ENCODE data around the gene TFF1. TPM values are rescaled to one million over a fixed set of nuclear protein-coding genes. Genes with fewer than 3 reads are reported as not detected.

TFF1 gene
- total RNA-seq, 1 donor, result not detected

DNA sequence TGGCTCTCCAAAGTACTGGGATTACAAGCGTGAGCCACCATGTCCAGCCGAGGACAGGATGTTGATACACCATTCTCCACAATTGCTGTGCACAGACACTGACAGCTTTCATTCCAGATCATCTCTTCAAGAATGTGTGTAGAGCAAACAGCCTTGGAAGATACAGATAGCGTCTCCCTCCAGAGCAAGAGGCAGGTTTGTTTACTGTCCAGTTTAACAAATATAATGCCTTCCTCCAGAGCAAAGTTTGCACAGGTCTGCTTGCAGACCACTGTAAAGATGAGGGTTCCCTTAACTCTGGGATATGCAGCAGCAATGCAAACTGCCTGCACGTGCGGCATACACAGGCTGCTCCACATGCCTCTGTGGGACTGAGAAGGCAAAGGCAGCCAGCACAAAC is 25.0 kb upstream of the TFF1 start:
- TF ChIP-seq, protein P1, sequence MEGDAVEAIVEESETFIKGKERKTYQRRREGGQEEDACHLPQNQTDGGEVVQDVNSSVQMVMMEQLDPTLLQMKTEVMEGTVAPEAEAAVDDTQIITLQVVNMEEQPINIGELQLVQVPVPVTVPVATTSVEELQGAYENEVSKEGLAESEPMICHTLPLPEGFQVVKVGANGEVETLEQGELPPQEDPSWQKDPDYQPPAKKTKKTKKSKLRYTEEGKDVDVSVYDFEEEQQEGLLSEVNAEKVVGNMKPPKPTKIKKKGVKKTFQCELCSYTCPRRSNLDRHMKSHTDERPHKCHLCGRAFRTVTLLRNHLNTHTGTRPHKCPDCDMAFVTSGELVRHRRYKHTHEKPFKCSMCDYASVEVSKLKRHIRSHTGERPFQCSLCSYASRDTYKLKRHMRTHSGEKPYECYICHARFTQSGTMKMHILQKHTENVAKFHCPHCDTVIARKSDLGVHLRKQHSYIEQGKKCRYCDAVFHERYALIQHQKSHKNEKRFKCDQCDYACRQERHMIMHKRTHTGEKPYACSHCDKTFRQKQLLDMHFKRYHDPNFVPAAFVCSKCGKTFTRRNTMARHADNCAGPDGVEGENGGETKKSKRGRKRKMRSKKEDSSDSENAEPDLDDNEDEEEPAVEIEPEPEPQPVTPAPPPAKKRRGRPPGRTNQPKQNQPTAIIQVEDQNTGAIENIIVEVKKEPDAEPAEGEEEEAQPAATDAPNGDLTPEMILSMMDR (IDR thresholded peaks at IDR 0.05; ENCODE audit: extremely low read depth, low read depth, low read length), result no peak
- Histone ChIP-seq H3K9me3 (ENCODE audit: low read depth, low read length) (no peaks in the 10 kb centered on the region), H3K4me1 (ENCODE audit: insufficient read depth, low read length) (no peaks in the 10 kb centered on the region), H3K4me2 (ENCODE audit: insufficient read depth, low read length) (no peak overlapping the region), H3K36me3 (ENCODE audit: insufficient read depth, low read length) (no peaks in the 10 kb centered on the region), H3K27ac (ENCODE audit: low read depth, low read length) (no peak overlapping the region), H4K20me1 (ENCODE audit: insufficient read depth, low read length) (no peaks in the 10 kb centered on the region), H3K4me3 (ENCODE audit: insufficient read depth, low read length) (no peak overlapping the region), H2AFZ (ENCODE audit: low read length) (no peak overlapping the region), H3K27me3 (ENCODE audit: insufficient read depth, low read length) (peaks cover 14% of the 10 kb centered on the region), H3K79me2 (ENCODE audit: insufficient read depth, low read length) (no peaks in the 10 kb centered on the region)
- no peak for DNase-seq (ENCODE audit: insufficient read length, low spot score, missing footprints)

DNA sequence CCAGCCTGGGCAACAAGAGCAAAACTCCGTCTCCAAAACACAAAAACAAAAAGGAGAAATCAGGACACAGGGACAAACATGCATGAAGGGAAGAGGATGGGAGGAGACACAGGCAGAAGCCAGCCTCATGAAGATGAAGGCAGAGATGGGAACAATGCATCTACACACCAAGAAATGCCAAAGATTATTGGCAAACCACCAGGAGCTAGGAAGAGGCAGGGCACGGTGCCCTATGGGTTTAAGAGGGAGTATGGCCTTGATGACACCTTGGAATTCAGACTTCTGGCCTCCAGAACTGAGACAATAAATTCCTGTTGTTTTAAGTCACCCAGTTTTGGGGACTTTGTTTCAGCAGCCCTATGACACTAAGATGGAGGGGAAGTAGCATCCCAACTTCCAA is 24.4 kb upstream of the TFF1 start:
- H3K9me3 ChIP-seq (ENCODE audit: low read depth, low read length), result no peaks in the 10 kb centered on the region
- H3K4me3 ChIP-seq (ENCODE audit: insufficient read depth, low read length), result no peak overlapping the region
- no peak for DNase-seq (ENCODE audit: insufficient read length, low spot score, missing footprints)
- TF ChIP-seq, protein P1 (IDR thresholded peaks at IDR 0.05; ENCODE audit: extremely low read depth, low read depth, low read length), result no peak
- H3K79me2 ChIP-seq (ENCODE audit: insufficient read depth, low read length), result no peaks in the 10 kb centered on the region
- H3K36me3 ChIP-seq (ENCODE audit: insufficient read depth, low read length), result no peaks in the 10 kb centered on the region
- no peaks in the 10 kb centered on the region for H4K20me1 ChIP-seq (ENCODE audit: insufficient read depth, low read length)
- H3K27ac ChIP-seq (ENCODE audit: low read depth, low read length), result no peak overlapping the region
- H3K4me2 ChIP-seq (ENCODE audit: insufficient read depth, low read length), result no peak overlapping the region
- no peaks in the 10 kb centered on the region for H3K4me1 ChIP-seq (ENCODE audit: insufficient read depth, low read length)
- no peak overlapping the region for H2AFZ ChIP-seq (ENCODE audit: low read length)
- H3K27me3 ChIP-seq (ENCODE audit: insufficient read depth, low read length), result peaks cover 14% of the 10 kb centered on the region

DNA sequence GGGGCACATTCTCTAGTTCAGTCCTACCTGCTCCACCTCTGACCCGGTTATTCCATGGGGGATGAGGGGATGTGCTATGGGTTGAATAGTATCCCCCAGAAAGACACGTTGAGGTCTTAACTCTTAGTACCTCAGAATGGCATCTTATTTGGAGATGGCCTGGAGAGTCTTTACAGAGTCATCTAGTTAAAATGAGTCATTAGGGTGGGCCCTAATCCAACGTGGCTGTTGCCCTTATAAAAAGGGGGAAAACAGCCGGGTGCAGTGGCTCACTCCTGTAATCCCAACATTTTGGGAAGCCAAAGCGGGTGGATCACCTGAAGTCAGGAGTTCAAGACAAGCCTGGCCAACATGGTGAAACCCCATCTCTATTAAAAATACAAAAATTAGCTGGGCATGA is 23.9 kb upstream of the TFF1 start:
- TF ChIP-seq, protein P1 (IDR thresholded peaks at IDR 0.05; ENCODE audit: extremely low read depth, low read depth, low read length), result no peak
- no peak for DNase-seq (ENCODE audit: insufficient read length, low spot score, missing footprints)
- Histone ChIP-seq H3K27ac (ENCODE audit: low read depth, low read length) (no peak overlapping the region), H3K4me1 (ENCODE audit: insufficient read depth, low read length) (no peaks in the 10 kb centered on the region), H2AFZ (ENCODE audit: low read length) (no peak overlapping the region), H4K20me1 (ENCODE audit: insufficient read depth, low read length) (no peaks in the 10 kb centered on the region), H3K4me2 (ENCODE audit: insufficient read depth, low read length) (no peak overlapping the region), H3K4me3 (ENCODE audit: insufficient read depth, low read length) (no peak overlapping the region), H3K36me3 (ENCODE audit: insufficient read depth, low read length) (no peaks in the 10 kb centered on the region), H3K9me3 (ENCODE audit: low read depth, low read length) (no peaks in the 10 kb centered on the region), H3K27me3 (ENCODE audit: insufficient read depth, low read length) (peaks cover 14% of the 10 kb centered on the region), H3K79me2 (ENCODE audit: insufficient read depth, low read length) (no peaks in the 10 kb centered on the region)

DNA sequence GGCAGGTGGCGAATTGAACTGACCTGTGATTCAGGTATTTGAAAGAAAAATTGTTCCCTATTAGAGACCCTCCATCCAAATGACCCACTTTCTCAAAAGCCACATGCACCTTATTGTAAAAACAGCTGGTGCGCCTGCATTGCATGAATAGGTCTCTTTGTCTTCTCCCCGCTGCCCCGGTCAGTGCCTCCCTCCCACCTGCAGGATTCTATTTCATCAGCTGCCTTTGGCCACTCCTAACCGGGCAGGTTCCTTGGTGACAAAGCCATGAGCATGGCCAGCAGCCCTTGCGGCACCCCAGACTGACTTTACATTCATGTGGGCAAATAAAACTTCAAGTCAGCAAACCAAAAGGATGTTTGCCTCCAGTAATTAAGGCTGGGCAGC is 23.1 kb upstream of the TFF1 start:
- Histone ChIP-seq H3K27me3 (ENCODE audit: insufficient read depth, low read length) (peaks cover 14% of the 10 kb centered on the region), H3K4me1 (ENCODE audit: insufficient read depth, low read length) (no peaks in the 10 kb centered on the region), H3K27ac (ENCODE audit: low read depth, low read length) (no peak overlapping the region), H4K20me1 (ENCODE audit: insufficient read depth, low read length) (no peaks in the 10 kb centered on the region), H3K36me3 (ENCODE audit: insufficient read depth, low read length) (no peaks in the 10 kb centered on the region), H3K4me3 (ENCODE audit: insufficient read depth, low read length) (no peak overlapping the region), H3K79me2 (ENCODE audit: insufficient read depth, low read length) (no peaks in the 10 kb centered on the region), H2AFZ (ENCODE audit: low read length) (no peak overlapping the region), H3K9me3 (ENCODE audit: low read depth, low read length) (no peaks in the 10 kb centered on the region), H3K4me2 (ENCODE audit: insufficient read depth, low read length) (no peak overlapping the region)
- TF ChIP-seq, protein P1 (IDR thresholded peaks at IDR 0.05; ENCODE audit: extremely low read depth, low read depth, low read length), result no peak
- DNase-seq (ENCODE audit: insufficient read length, low spot score, missing footprints), result no peak
